ENCODE data around the gene NENF. TPM values are rescaled to one million over a fixed set of nuclear protein-coding genes. Genes with fewer than 3 reads are reported as not detected.

The NENF gene
- total and polyA plus RNA-seq, 4 donors, result 6.6 to 44.3 (median 16.0) TPM

DNA sequence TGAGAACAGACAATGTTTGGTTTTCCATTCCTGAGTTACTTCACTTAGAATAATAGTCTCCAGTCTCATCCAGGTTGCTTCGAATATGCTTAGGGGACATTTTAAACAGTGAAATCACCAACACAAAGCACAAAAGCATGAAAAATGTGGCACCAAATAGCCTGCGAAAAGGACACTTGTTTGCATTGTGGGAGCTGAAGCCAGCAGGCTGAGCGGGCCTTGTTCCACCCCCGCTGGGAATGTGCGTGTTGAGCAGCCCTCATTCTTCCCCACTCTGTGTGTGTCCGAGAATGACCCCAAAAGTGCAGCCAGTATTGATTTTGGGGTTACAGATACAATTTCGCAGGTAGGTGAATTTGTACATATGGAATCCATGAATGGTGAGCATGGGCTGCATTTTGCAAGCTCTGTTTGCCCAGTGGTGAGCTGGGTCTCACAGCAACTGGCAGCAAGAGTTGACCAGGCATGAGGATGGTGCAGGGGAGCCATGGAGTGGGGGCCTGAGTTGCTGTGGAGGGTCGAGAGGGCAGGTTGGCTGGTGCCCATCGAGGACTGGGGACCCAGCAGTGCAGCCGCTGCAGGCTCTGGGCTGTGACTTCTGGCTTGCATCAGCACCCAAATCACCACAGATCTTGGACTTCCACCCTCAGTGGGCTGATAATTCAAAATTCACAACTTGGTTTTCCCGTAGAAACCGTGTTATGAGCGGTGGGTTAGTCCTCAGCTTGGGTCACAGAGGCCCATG, 29.4 kb downstream of the NENF start:
- no peak overlapping the region for H3K9ac ChIP-seq (ENCODE audit: low read depth in 1 of 2, low read length in 2 of 2)
- H3K4me1 ChIP-seq (ENCODE audit: control insufficient read depth in 4 of 4, insufficient read depth in 4 of 4, low read length in 3 of 4), result no peaks in the 10 kb centered on the region
- no peak overlapping the region for H3K4me3 ChIP-seq (ENCODE audit: low read depth in 1 of 3, low read length in 3 of 3)
- peaks cover 0 to 3% (median 0%) of the 10 kb centered on the region in 4 donors for H3K9me3 ChIP-seq (ENCODE audit: control insufficient read depth in 4 of 4, low read length in 3 of 4)
- TF ChIP-seq, protein P1, sequence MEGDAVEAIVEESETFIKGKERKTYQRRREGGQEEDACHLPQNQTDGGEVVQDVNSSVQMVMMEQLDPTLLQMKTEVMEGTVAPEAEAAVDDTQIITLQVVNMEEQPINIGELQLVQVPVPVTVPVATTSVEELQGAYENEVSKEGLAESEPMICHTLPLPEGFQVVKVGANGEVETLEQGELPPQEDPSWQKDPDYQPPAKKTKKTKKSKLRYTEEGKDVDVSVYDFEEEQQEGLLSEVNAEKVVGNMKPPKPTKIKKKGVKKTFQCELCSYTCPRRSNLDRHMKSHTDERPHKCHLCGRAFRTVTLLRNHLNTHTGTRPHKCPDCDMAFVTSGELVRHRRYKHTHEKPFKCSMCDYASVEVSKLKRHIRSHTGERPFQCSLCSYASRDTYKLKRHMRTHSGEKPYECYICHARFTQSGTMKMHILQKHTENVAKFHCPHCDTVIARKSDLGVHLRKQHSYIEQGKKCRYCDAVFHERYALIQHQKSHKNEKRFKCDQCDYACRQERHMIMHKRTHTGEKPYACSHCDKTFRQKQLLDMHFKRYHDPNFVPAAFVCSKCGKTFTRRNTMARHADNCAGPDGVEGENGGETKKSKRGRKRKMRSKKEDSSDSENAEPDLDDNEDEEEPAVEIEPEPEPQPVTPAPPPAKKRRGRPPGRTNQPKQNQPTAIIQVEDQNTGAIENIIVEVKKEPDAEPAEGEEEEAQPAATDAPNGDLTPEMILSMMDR (IDR thresholded peaks at IDR 0.05; ENCODE audit: low read depth, low read length, missing input control), result no peak
- TF ChIP-seq NR2F2 (IDR thresholded peaks at IDR 0.05) (no peak), EGR1 (IDR thresholded peaks at IDR 0.05; ENCODE audit: low read depth in 2 of 2) (no peak), REST (IDR thresholded peaks at IDR 0.05) (no peak), ATF3 (IDR thresholded peaks at IDR 0.05) (no peak), FOXA1 (IDR thresholded peaks at IDR 0.05) (no peak), RXRA (IDR thresholded peaks at IDR 0.05) (no peak), GABPA (IDR thresholded peaks at IDR 0.05 in 1 of 2, conservative IDR thresholded peaks at IDR 0.05 in 1 of 2) (no peak), HNF4G (IDR thresholded peaks at IDR 0.05) (no peak), SP1 (IDR thresholded peaks at IDR 0.05) (no peak), TAF1 (conservative IDR thresholded peaks at IDR 0.05) (no peak)
- 85% methylated on average over 13 of the region's 13 CpGs for WGBS
- H3K36me3 ChIP-seq (ENCODE audit: control insufficient read depth in 4 of 4, insufficient read depth in 3 of 4, low read depth in 1 of 4, low read length in 3 of 4), result no peaks in the 10 kb centered on the region
- no peaks in the 10 kb centered on the region for H3K27me3 ChIP-seq (ENCODE audit: control insufficient read depth in 4 of 4, insufficient read depth in 4 of 4, low read length in 3 of 4)
- DNase-seq (ENCODE audit: low spot score), result no peak
- no peak overlapping the region for H3K27ac ChIP-seq (ENCODE audit: low read depth in 1 of 2, low read length in 2 of 2)

GRCh38 chr1:212463565-212464285, 31.0 kb downstream of the NENF start:
- 83% methylated on average over 7 of the region's 7 CpGs for WGBS
- Histone ChIP-seq H3K27me3 (ENCODE audit: control insufficient read depth in 4 of 4, insufficient read depth in 4 of 4, low read length in 3 of 4) (no peaks in the 10 kb centered on the region), H3K9me3 (ENCODE audit: control insufficient read depth in 4 of 4, low read length in 3 of 4) (no peaks in the 10 kb centered on the region), H3K4me3 (ENCODE audit: low read depth in 1 of 3, low read length in 3 of 3) (no peak overlapping the region), H3K36me3 (ENCODE audit: control insufficient read depth in 4 of 4, insufficient read depth in 3 of 4, low read depth in 1 of 4, low read length in 3 of 4) (no peaks in the 10 kb centered on the region), H3K4me1 (ENCODE audit: control insufficient read depth in 4 of 4, insufficient read depth in 4 of 4, low read length in 3 of 4) (no peaks in the 10 kb centered on the region), H3K27ac (ENCODE audit: low read depth in 1 of 2, low read length in 2 of 2) (no peak overlapping the region), H3K9ac (ENCODE audit: low read depth in 1 of 2, low read length in 2 of 2) (no peak overlapping the region)
- DNase-seq (ENCODE audit: low spot score), result no peak
- TF ChIP-seq REST (IDR thresholded peaks at IDR 0.05) (no peak), EGR1 (IDR thresholded peaks at IDR 0.05; ENCODE audit: low read depth in 2 of 2) (no peak), FOXA1 (IDR thresholded peaks at IDR 0.05) (no peak), RXRA (IDR thresholded peaks at IDR 0.05) (no peak), HNF4A (conservative IDR thresholded peaks at IDR 0.05) (no peak)
- TF ChIP-seq, protein P2, sequence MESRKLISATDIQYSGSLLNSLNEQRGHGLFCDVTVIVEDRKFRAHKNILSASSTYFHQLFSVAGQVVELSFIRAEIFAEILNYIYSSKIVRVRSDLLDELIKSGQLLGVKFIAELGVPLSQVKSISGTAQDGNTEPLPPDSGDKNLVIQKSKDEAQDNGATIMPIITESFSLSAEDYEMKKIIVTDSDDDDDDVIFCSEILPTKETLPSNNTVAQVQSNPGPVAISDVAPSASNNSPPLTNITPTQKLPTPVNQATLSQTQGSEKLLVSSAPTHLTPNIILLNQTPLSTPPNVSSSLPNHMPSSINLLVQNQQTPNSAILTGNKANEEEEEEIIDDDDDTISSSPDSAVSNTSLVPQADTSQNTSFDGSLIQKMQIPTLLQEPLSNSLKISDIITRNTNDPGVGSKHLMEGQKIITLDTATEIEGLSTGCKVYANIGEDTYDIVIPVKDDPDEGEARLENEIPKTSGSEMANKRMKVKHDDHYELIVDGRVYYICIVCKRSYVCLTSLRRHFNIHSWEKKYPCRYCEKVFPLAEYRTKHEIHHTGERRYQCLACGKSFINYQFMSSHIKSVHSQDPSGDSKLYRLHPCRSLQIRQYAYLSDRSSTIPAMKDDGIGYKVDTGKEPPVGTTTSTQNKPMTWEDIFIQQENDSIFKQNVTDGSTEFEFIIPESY (IDR thresholded peaks at IDR 0.05), result no peak
